GM18858 (cell line): ENCODE data around the gene SSBP2.

Experiments
- ATAC-seq: cut with Tn5 transposase; IDR thresholded peaks from one replicate; pipeline ENCODE4 v1.9.1; 2021; ENCODE audit not compliant: unreplicated experiment

SSBP2 gene

DNA sequence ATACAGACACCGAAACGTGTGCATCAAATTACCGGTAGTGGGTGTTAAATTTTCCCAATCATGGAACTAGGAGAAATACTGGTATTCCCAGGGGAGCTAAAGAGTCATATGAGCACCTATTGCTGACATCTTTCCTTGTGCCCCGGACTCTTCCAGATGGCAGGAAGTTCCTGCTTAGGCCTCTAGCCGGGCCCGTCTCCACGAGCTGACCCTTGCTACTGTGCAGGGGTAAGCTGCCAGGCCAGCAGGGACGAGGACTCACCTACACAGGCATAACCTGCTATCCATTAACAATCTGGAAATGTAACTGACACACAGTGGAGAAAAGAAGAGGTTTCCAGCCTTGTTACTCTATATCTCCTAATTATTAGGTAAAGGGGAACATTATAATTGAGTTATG is 16.2 kb upstream of the SSBP2 start:
- no peak for ATAC-seq

DNA sequence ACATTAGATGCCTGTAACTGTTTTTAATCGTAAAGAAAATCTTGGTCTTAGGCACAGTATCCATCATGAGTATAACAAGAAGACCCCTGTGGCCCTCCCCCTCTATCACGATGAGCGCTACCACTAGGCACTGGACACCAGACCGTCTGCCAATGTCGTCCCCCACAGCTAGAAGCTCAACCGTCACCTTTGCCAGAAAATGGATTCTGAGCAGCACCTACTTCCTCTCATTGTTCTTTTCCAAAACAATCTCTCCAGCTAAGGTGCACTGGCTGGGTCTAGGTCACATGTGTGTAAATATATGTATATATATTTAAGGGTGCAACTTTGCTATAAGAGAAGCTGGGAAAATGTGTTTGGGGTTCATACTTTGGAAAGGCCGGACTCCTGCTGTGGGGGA is 15.7 kb upstream of the SSBP2 start:
- ATAC-seq = no peak

DNA sequence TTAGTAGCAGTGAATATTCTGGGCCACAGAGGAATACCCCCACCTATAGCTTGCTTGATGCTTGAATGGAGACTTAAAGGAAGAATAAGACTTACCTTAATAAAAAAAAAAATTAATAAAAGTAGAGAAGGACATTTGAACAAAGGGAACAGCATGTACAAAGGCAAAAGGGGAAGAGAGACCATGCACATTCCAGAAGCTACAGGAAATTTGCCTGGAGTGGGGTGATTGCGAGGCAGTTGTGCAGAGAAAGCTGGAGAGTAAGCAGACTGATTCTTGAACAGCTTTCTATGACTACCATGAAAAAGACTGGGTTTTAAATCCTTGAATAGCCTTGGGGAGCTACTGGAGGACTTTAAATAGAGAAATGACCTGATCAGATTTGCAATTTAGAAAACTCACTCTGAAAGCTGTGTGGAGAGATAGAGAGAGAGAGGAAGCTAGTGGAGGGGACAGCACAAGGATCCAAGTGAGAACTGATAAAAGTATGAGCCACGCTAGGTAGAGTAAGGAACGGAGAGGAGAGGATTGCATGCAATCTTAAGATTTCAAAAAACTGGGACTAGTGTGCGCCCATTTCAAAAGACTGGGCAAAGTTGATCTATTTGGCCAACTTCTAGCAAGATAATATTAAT is 12.5 kb upstream of the SSBP2 start:
- no peak for ATAC-seq

DNA sequence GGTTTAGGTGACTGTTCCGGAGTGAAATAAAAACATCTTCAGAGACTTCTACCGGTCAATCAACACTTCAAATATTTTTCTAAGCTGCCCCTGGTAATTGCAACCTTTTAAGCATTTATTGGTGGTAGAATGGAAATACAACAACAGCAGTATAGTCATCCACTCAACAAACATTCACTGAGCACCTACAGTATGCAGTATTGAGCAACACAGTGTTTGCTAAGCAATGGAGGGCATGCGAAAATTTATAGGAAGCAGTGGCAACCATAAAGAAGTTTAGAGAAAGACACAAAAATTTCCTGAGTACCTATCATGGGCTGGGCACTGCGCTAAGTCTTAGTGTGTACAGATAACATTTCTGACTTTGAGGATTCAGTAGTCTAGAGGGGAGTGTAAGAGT is 12.0 kb upstream of the SSBP2 start:
- ATAC-seq = no peak

DNA sequence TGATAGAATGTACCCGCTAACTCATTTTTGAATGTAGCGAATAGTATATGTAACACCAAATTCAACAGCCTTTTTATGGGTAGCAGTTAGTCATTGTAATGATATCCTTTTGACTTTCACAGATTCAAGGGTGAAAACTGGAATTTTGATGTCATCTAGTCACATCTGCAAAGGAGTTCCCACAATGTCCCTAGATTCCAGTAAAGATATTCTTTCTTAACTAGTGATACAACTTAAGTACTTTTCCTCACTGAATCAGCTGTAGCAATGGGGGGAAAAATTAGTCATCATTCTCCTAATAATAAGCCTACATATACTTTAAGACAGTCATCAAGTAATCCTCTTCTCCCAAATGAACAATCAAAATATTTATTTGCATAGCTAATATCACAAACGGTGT is 11.5 kb upstream of the SSBP2 start:
- no peak for ATAC-seq

DNA sequence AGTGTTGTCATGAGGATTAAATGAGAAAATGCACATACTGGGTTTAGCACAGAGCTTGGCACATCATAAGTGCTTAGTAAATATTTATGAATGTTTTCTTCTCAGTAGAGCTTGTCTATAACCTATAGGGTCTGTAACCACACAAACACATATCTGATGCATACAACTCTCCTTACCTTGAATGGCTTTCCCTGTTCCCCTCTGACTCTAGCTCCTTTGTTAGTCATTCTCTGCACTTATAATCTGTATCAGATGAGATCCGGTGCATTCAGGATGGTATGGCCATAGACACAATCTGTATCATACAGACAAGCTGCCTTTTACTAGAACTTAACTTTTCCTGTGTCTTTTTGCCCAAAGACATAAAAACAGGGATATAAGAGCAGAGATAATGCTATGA is 11.1 kb upstream of the SSBP2 start:
- ATAC-seq = no peak

DNA sequence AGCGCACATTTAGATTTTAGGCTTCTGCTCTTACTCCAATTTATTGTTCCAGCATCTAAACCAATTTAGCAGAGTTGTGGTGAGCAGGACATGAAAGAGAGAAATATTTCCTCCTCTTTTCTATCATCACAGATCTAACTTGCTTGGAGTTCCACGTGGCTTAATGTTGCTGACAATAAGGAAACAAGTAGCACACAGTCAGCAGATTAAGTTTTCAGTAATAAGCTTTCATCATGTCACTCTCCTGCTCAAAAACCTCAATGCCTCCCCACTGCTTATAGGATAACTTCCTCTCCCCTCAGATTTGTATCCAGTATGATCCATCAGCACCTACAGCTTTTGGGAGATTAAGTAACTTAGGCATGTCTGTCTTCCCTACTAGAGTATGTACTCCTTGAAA is 10.4 kb upstream of the SSBP2 start:
- no peak for ATAC-seq

DNA sequence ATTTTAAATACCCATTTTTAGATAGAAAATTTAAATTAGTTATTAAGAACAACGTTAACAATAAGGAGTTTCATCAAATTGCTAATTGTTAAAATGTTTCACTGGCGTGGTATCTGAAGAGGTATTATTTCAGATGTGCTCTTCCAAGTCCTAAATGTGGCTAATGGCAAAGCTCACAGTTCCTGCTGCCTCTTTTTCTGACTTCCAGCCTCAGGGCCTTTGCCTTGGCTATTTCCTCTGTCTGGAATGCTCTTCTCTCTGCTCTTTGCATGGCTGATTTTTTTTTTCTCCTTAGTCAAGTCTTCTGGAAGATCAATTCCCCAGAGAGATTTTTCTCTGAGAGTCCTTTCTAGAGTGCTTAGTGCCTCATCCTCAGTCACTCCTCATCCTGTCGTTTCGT is 9.6 kb upstream of the SSBP2 start:
- no peak for ATAC-seq

DNA sequence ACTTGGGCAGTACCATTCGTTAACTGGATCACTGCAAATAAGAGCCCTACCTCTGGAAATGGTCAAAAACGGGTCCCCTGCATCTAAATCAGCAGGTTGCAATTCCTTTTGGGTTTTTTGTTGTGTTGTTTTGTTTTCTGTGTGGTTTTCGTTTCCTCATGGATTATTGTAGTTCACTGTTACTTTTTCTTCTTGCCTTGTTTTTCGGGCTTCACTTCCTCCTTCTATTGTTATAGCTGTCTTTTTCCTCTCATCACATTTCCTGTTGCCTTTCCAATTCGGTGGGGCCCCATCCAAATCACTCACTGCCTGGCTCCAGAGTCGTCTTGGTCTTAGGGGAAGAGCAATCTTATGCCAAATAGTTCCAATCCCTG is 8.7 kb upstream of the SSBP2 start:
- no peak for ATAC-seq

DNA sequence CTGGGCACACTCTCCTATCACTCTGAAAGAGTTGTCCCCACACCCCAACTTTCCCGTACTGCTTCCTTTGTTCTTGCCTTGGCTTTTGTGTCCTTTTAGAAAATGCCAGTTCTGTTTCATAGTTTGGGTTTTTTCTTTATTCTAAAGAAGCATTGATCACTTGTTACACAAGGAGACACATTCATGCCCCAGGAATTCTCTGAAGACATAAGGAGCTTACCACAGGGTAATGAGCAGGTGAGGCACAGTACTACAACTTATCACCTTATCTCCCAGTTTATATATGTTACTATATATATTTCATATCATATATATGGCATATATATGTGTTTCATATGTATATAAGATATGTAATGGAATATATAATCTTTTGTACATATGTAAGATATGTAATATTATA is 6.5 kb upstream of the SSBP2 start:
- no peak for ATAC-seq

DNA sequence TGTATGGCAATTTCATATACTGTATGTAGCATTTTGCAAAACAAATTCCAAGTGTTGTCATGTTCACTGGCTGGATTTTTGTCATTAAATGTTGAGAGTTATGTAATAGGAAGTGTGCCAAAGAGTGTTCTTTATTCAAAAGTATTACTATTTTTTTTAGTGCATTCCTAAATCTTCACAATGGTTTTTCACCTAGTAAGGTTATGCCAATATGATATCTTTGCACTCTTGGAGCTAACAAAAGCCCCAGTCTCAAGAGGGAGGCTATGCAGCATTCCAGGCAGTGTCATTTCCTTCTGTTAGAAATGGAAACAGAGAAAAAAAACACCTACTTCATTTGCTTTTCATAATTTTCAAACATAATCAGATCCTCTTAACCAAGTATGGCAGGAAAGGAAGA is 5.1 kb upstream of the SSBP2 start:
- ATAC-seq = no peak

DNA sequence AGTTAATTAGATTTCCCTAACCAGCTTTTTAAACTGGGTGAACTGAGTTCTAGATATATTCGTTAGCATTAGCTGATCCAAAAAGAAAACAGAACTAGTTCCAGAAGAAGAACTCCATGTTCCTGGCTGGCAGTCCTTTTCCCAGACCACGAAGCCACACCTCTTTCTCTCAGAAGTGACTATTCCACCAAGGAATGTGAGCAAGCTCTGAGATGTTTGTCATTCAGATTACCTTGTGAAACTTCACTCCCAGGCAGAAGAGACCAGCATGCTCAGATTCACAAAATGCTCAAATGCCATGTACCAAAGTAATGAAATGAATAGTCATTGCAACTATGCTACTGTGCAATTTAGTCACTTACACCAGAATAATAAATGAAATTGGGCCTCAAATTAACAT is 4.4 kb upstream of the SSBP2 start:
- ATAC-seq = no peak

DNA sequence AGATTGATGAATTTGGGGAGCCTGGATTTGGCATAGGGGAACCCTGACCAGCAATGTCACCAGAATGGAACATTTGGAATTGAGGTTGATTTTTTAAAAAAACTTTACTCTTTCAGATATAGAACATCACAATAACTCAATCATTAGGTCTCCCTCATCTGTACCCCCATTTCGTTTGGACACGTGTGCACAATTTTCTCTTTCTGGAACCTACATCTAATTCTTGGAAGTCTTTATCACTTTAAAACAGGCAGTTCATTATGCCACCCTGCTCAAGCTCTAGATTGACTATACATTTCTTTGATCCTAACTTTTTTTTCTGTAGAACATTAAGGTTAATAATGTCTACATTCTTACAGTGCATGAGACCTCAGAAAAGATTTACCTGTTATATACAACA is 3.7 kb upstream of the SSBP2 start:
- ATAC-seq = no peak

DNA sequence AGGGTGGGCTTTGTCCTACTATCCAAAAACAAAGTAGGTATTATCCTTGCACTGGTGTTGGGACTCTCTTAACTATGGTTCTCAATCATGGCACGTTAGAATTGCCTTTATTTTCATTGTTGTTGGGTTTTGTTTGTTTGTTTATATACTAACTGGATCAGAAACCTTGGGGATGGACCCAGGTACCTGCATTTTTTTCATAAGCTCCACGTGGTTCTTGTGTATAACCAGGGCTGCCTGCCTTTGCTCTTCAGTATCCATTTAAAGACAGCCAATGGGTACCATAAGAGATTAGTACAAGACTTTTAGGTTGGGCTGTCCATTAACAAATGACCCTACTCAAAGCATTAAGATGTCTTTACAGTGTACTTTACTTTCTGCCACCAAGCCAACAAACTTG is 2.5 kb upstream of the SSBP2 start:
- no peak for ATAC-seq

DNA sequence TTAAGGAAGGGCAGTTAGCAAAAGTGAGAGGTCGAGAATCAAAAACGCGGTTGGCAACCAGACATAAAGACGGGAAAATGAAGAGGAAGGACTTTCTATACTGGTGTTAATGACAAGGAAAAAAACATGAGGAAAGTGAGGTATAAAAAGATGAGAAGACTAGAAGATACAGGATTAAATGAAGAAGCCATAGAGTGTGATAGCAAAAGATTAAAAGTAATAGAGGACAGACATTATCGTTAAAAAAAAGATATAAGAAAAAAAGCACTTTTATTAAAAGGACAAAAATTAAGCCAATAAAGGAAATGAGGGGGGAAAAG is 1.7 kb upstream of the SSBP2 start:
- no peak for ATAC-seq

DNA sequence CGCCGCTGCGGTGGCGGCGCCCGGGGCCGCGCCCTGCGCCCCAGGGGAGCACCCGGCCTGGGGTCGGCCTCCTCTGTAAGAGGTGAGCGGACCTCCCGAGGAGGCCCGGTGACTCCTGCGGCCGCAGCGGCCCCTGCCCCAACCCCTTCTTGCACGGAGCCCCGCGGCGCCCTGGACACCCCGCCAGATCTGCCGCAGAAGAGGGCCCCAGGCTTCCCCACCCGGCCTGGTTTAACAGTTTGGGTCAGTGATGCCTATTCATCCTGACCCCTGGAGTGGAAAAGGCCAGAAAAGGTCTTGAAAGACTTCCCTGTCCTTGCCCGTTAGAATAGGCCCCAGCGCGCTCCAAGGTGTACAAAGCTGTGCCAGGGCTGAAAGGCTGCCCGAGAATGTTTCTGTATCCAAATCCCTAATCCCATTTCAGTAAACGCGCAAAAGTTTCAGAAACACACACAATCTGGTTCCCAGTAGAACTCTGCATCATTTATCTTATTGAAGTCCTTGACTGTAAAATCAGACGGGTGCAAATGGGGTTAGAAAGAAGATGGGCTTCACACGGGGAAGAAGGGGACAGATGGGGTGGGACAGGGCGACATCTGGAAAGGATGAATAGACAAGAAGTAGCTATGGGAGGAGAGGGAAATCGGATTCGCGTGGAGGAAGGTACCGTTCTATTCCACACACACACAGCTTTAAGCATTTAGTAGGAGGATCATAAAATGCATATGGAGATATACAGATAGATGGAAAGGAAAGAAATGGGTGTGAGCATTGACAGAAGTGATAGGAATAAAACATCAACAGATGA is 1.1 kb upstream of the SSBP2 start:
- ATAC-seq = no peak

DNA sequence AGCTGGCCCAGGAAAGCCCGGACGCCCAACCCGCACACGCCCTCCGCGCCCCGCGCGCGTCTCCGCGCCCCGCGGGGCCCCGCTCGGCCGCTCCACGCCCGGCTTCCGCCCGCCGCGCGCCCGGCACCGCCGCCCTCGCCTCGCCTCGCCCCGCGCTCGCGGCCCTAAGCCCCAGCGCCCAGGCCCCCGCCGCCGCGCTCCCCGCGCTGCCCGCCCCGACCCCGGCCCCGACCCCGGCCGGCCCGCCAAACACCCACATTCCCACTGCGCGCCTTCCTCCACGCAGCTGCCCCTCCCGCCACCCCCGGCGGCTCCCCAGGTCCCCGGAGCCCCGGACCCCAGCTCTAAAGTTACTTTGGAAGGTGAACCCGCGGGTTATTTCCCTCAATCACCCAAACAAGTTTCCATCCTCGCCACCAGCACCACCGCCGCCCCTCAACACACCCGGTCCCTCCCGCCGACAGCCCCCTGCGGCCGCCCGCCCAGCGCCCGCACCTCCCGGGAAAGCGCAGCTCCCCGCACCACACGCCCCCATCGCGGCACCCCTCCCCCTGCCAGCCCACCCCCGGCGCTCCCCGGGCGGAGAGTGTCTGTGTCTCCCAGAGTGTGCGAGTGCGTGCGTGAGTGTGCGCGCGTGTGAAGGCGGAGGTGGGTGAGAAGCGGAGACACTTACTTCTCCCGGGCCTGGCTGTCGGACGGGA is 439 bp downstream of the SSBP2 start:
- ATAC-seq = no peak

DNA sequence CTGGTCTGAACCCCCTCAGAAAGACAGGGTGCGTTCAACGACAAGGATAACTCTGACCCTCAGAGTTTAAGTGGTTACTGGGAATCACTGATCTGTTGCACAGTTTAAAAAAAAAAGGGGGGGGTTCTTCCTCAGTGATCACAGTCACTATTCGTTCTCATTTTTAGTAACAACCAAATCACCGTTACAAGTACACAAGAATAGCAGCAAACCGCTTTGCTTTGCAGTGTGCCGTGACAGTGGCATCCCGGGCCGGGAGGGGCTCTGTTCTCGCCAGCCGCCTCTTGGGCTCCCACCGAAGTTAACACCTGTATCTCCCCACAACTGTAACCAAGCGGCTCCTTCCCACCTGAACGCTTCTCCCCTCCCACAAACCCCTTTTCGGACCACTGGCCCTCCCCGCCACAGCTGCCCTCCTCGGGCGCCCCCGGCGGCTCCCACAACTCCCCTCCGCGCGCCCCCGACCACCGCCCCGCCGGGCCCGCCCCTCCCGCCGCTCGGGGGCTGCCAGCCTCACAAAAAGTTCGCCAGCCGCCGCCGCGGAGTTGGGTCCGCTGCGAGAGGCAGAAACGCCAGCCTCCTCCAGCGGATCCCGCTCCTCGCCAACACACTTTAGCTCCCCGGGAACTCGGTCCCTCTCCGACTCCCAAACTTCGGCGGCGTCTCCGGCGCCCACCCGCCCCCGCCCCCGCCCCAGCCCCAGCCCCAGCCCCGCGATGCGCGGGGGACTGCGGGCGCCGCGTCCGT is 1.2 kb downstream of the SSBP2 start:
- ATAC-seq = peak; percentile 45

DNA sequence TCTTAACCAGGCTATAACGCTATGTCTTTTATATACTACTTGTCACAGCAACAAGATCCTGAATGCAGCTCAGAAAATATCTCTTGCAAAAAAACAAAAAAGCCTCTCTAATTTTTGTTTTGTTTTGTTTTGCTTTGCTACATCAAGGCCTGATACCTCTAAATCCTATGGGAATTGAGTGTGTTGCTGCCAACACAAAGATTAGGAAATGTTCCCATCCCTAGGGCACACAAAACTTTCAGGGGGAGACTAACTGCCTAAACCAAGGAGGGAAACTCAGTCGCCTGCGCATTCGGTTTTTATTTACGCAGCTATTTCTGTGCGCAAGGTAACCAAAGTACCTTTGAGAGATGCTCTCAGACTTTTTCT is 1.7 kb downstream of the SSBP2 start:
- ATAC-seq = no peak

DNA sequence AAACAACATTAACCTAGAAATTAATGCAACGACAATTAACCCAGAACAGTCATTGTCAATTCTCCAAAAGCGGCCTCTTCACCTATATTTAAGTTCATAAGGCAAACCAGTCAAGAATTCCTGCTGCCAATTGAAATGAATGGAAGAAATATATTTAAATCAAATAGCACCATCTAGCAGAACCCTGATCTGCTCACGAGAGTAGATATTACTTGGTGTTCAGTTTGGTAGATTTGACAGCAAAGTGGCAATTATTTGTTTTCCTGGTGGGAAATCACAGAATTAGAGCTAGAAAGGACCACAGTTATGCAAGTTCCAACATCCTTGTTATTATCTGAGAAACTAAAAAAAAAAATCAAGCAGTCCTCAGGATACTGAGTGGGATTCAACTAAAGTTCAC is 2.3 kb downstream of the SSBP2 start:
- no peak for ATAC-seq

DNA sequence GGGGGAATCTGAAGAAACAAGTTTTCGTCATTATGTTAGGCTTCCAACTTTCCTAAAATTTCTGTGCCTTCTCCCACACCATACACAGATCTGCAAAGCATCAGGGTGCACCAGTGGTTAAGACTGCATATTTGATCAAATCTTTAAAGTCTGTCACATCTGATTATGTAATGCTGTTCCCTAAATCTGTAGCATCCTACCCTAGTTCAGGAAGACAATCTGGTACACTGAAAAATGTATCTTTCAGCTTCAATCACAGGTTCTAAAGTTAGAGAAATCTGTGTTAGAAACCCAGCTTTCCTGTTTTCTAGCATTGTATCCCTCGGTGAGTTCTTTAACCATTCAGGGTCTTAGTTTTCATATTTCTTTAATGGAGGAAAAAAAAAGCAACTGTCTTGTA is 3.9 kb downstream of the SSBP2 start:
- no peak for ATAC-seq

DNA sequence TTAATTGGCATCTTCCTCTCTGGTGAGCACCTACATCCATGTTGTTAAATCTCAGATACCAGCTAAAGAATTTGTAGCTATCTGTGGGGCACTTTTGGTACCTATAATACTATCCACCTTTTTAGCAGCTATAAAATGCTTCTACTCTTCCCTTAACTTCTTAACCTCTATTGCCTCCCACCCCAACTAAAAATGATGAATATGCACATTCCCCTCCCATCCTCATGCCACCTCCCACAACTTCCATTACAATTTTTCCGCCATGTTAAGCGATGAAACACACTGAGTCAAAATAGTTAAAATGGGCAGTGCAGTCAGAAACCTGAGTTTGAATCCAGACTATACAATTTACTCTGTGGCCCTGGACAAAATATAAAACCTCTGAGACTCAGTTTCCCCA is 10.1 kb downstream of the SSBP2 start:
- no peak for ATAC-seq
